Liver (tissue), 9 donors: Measurements from ENCODE around the gene TREM2. TPM values are rescaled to one million over a fixed set of nuclear protein-coding genes. Genes with fewer than 3 reads are reported as not detected.
A peak's percentile ranks its signal among the peaks of the same experiment; 100 is the strongest.

Experiments used
- DNase-seq: peaks from one replicate; pipeline ENCODE4 v3.0.0-alpha.2; 2017; ENCODE audit warnings: low spot score
- H3K27ac ChIP-seq, 2 donors: one replicate each; pipeline ENCODE4 v1.7.0; 2013; ENCODE audit warnings: inconsistent platforms in 2 of 2, low read length in 2 of 2, control low read depth in 1 of 2, low read depth in 1 of 2, mild to moderate bottlenecking in 1 of 2
- H3K27me3 ChIP-seq, 4 donors: one replicate each; pipeline versions ENCODE4 v1.6.1 to v1.7.0; 2013; ENCODE audit warnings: low read length in 3 of 4, inconsistent platforms in 1 of 4, mild to moderate bottlenecking in 1 of 4, moderate library complexity in 1 of 4; ENCODE audit not compliant: control insufficient read depth in 4 of 4, insufficient read depth in 4 of 4
- H3K36me3 ChIP-seq, 4 donors: one replicate each; pipeline versions ENCODE4 v1.6.1 to v1.7.0; 2013; ENCODE audit warnings: low read length in 3 of 4, mild to moderate bottlenecking in 3 of 4, low read depth in 1 of 4, moderate library complexity in 1 of 4; ENCODE audit not compliant: control insufficient read depth in 4 of 4, insufficient read depth in 3 of 4
- H3K4me1 ChIP-seq, 4 donors: one replicate each; pipeline versions ENCODE4 v1.6.1 to v1.7.0; 2013; ENCODE audit warnings: low read length in 3 of 4, mild to moderate bottlenecking in 3 of 4, moderate library complexity in 1 of 4; ENCODE audit not compliant: control insufficient read depth in 4 of 4, insufficient read depth in 4 of 4
- H3K4me3 ChIP-seq, 3 donors: one replicate each; pipeline versions ENCODE4 v1.6.1 to v1.7.0; 2013; ENCODE audit warnings: low read length in 3 of 3, control low read depth in 1 of 3, low read depth in 1 of 3, mild to moderate bottlenecking in 1 of 3
- H3K9ac ChIP-seq, 2 donors: one replicate each; pipeline ENCODE4 v1.7.0; 2013; ENCODE audit warnings: low read length in 2 of 2, mild to moderate bottlenecking in 2 of 2, moderate library complexity in 2 of 2, control low read depth in 1 of 2, low read depth in 1 of 2
- H3K9me3 ChIP-seq, 4 donors: one replicate each; pipeline versions ENCODE4 v1.6.1 to v1.7.0; 2013; ENCODE audit warnings: low read length in 3 of 4; ENCODE audit not compliant: control insufficient read depth in 4 of 4
- EGR1 ChIP-seq, 2 donors: IDR thresholded peaks; 2 replicates each; pipeline ENCODE4 v1.6.1; 2016 to 2018; ENCODE audit warnings: antibody characterized with exemption in 2 of 2, low read depth in 2 of 2
- FOXA2 ChIP-seq: IDR thresholded peaks from 2 replicates; pipeline ENCODE4 v1.6.1; 2016; ENCODE audit warnings: antibody characterized with exemption
- GABPA ChIP-seq, 2 donors: IDR thresholded peaks in 1 of 2; conservative IDR thresholded peaks in 1 of 2; 2 replicates each; pipeline ENCODE4 v1.6.1; 2016; ENCODE audit warnings: antibody characterized with exemption in 2 of 2, mild to moderate bottlenecking in 1 of 2, moderate library complexity in 1 of 2
- HNF4A ChIP-seq, 2 donors: conservative IDR thresholded peaks; 2 replicates each; pipeline ENCODE4 v1.6.1; 2016; ENCODE audit warnings: antibody characterized with exemption in 2 of 2, mild to moderate bottlenecking in 2 of 2
- HNF4G ChIP-seq: IDR thresholded peaks from 2 replicates; pipeline ENCODE4 v1.6.1; 2016; ENCODE audit warnings: antibody characterized with exemption
- JUND ChIP-seq, 2 donors: IDR thresholded peaks; 2 replicates each; pipeline ENCODE4 v1.6.1; 2016; ENCODE audit warnings: antibody characterized with exemption in 2 of 2
- NR2F2 ChIP-seq: IDR thresholded peaks from 2 replicates; pipeline ENCODE4 v1.6.1; 2016; ENCODE audit warnings: antibody characterized with exemption
- RAD21 ChIP-seq, 2 donors: IDR thresholded peaks; 2 replicates each; pipeline ENCODE4 v1.6.1; 2016; ENCODE audit warnings: antibody characterized with exemption in 2 of 2, mild to moderate bottlenecking in 2 of 2
- RXRA ChIP-seq, 2 donors: IDR thresholded peaks; 2 replicates each; pipeline ENCODE4 v1.6.1; 2017 to 2018; ENCODE audit warnings: antibody characterized with exemption in 2 of 2, mild to moderate bottlenecking in 1 of 2
- SP1 ChIP-seq: IDR thresholded peaks from 2 replicates; pipeline ENCODE4 v1.6.1; 2018; ENCODE audit warnings: antibody characterized with exemption, mild to moderate bottlenecking
- TAF1 ChIP-seq: conservative IDR thresholded peaks from 2 replicates; pipeline ENCODE4 v1.6.1; 2016; ENCODE audit warnings: antibody characterized with exemption, mild to moderate bottlenecking
- YY1 ChIP-seq: IDR thresholded peaks from 2 replicates; pipeline ENCODE4 v1.6.1; 2016; ENCODE audit warnings: antibody characterized with exemption, mild to moderate bottlenecking
- ZBTB33 ChIP-seq: IDR thresholded peaks from 2 replicates; pipeline ENCODE4 v1.6.1; 2016; ENCODE audit warnings: antibody characterized with exemption
- WGBS: extraction: QIAGEN DNeasy Blood & Tissue Kit; methylation state at CpG from one replicate; pipeline ENCODE4 v1.1.7; 2013; 5-methylcytosine and 5-hydroxymethylcytosine counted together
- polyA plus RNA-seq, 2 donors: library from polyadenylated mRNA; stranded (reverse) in 1 of 2; unstranded in 1 of 2; fragments of 200-250 nt in 1 of 2; fragments of >200 nt in 1 of 2; fragmentation: Nextera tagmentation in 1 of 2; extraction: Ambion mirVana in 1 of 2; gene quantifications; one replicate each; pipeline versions ENCODE4 v1.2.1 to v1.2.3, GENCODE V29; 2013 to 2015
- total RNA-seq, 2 donors: library from RNA; depleted of rRNA; stranded (reverse); fragments of >200 nt; gene quantifications; one replicate each; pipeline ENCODE4 v1.2.3, GENCODE V29; 2014
- TF ChIP-seq, protein P1 (sequence below): IDR thresholded peaks from 2 replicates; pipeline ENCODE4 v1.6.1; 2016; ENCODE audit warnings: antibody characterized with exemption, mild to moderate bottlenecking
- TF ChIP-seq, protein P2 (sequence below): fragments of 150-350 bp; IDR thresholded peaks from 2 replicates; pipeline ENCODE4 v1.5.1; 2017; ENCODE audit warnings: improper control_type of control experiment, low read depth, low read length; ENCODE audit not compliant: missing input control
- donor health status: healthy.
- donor health status: healthy.
- donor health status: healthy.
- donor health status: healthy.
- donor health status: healthy.

TREM2 gene
- total and polyA plus RNA-seq, 4 donors: 0.18 to 0.90 TPM; not detected in 2

- Histone ChIP-seq H3K9ac (no peak overlapping the region), H3K36me3 (no peaks in the 10 kb centered on the region), H3K4me1 (no peaks in the 10 kb centered on the region), H3K27me3 (no peaks in the 10 kb centered on the region), H3K9me3 (peaks cover 0 to 10% (median 3%) of the 10 kb centered on the region in 4 donors), H3K4me3 (no peak overlapping the region), H3K27ac (no peak overlapping the region)
- DNase-seq: no peak
- no peak for TF ChIP-seq YY1
- no peak for TF ChIP-seq HNF4A (conservative IDR thresholded peaks at IDR 0.05)
- TF ChIP-seq, protein P1, sequence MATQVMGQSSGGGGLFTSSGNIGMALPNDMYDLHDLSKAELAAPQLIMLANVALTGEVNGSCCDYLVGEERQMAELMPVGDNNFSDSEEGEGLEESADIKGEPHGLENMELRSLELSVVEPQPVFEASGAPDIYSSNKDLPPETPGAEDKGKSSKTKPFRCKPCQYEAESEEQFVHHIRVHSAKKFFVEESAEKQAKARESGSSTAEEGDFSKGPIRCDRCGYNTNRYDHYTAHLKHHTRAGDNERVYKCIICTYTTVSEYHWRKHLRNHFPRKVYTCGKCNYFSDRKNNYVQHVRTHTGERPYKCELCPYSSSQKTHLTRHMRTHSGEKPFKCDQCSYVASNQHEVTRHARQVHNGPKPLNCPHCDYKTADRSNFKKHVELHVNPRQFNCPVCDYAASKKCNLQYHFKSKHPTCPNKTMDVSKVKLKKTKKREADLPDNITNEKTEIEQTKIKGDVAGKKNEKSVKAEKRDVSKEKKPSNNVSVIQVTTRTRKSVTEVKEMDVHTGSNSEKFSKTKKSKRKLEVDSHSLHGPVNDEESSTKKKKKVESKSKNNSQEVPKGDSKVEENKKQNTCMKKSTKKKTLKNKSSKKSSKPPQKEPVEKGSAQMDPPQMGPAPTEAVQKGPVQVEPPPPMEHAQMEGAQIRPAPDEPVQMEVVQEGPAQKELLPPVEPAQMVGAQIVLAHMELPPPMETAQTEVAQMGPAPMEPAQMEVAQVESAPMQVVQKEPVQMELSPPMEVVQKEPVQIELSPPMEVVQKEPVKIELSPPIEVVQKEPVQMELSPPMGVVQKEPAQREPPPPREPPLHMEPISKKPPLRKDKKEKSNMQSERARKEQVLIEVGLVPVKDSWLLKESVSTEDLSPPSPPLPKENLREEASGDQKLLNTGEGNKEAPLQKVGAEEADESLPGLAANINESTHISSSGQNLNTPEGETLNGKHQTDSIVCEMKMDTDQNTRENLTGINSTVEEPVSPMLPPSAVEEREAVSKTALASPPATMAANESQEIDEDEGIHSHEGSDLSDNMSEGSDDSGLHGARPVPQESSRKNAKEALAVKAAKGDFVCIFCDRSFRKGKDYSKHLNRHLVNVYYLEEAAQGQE: no peak
- TF ChIP-seq GABPA (IDR thresholded peaks at IDR 0.05 in 1 of 2, conservative IDR thresholded peaks at IDR 0.05 in 1 of 2): no peak
- no peak for TF ChIP-seq NR2F2
- no peak for TF ChIP-seq FOXA2
- no peak for TF ChIP-seq JUND (IDR thresholded peaks at IDR 0.05)
- TF ChIP-seq, protein P2, sequence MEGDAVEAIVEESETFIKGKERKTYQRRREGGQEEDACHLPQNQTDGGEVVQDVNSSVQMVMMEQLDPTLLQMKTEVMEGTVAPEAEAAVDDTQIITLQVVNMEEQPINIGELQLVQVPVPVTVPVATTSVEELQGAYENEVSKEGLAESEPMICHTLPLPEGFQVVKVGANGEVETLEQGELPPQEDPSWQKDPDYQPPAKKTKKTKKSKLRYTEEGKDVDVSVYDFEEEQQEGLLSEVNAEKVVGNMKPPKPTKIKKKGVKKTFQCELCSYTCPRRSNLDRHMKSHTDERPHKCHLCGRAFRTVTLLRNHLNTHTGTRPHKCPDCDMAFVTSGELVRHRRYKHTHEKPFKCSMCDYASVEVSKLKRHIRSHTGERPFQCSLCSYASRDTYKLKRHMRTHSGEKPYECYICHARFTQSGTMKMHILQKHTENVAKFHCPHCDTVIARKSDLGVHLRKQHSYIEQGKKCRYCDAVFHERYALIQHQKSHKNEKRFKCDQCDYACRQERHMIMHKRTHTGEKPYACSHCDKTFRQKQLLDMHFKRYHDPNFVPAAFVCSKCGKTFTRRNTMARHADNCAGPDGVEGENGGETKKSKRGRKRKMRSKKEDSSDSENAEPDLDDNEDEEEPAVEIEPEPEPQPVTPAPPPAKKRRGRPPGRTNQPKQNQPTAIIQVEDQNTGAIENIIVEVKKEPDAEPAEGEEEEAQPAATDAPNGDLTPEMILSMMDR: no peak
- no peak for TF ChIP-seq HNF4G
- no peak for TF ChIP-seq EGR1 (IDR thresholded peaks at IDR 0.05; ENCODE audit: low read depth in 2 of 2)
- no peak for TF ChIP-seq SP1
- no peak for TF ChIP-seq ZBTB33
- TF ChIP-seq RXRA (IDR thresholded peaks at IDR 0.05): no peak
- 77% methylated on average over 5 of the region's 5 CpGs for WGBS
Observed at GRCh38 chr6:41193171-41193734, 30.3 kb upstream of the TREM2 start.

GRCh38 chr6:41191569-41191968 lies 28.7 kb upstream of the TREM2 start:
- Histone ChIP-seq H3K27ac (no peak overlapping the region), H3K36me3 (no peaks in the 10 kb centered on the region), H3K4me1 (no peaks in the 10 kb centered on the region), H3K9me3 (peaks cover 0 to 10% (median 3%) of the 10 kb centered on the region in 4 donors), H3K9ac (no peak overlapping the region), H3K27me3 (no peaks in the 10 kb centered on the region), H3K4me3 (no peak overlapping the region)
- 19% methylated on average over 6 of the region's 6 CpGs for WGBS
- DNase-seq: no peak
- TF ChIP-seq TAF1 (no peak), RAD21 (IDR thresholded peaks at IDR 0.05) (peak; percentile 17 to 58)
- TF ChIP-seq, protein P2: peak; percentile 21
